ENCODE data around the gene EFCAB10.

EFCAB10 gene

GRCh38 chr7:105585850-105586500, 4.7 kb upstream of the EFCAB10 start:
- Mint-ChIP-seq H3K4me3 (no peak overlapping the region), H3K36me3 (peaks cover 4% of the 10 kb centered on the region), H3K9me3 (peaks cover 2% of the 10 kb centered on the region), H3K4me1 (peaks cover 18% of the 10 kb centered on the region), H3K27me3 (peaks cover 3% of the 10 kb centered on the region), H3K27ac (no peak overlapping the region)
- DNase-seq (ENCODE audit: low spot score in 2 of 2) (no peak), ATAC-seq (ENCODE audit: low read depth) (no peak)

- DNase-seq (ENCODE audit: low spot score in 2 of 2) = no peak
- Mint-ChIP-seq H3K9me3 (peaks cover 2% of the 10 kb centered on the region), H3K27me3 (peaks cover 3% of the 10 kb centered on the region), H3K27ac (no peak overlapping the region), H3K4me1 (peaks cover 15% of the 10 kb centered on the region), H3K4me3 (no peak overlapping the region), H3K36me3 (peaks cover 4% of the 10 kb centered on the region)
- no peak for ATAC-seq (ENCODE audit: low read depth)
Measured at GRCh38 chr7:105584165-105584564, 2.9 kb upstream of the EFCAB10 start.

GRCh38 chr7:105583061-105583460, 1.8 kb upstream of the EFCAB10 start:
- H3K4me1 Mint-ChIP-seq = peaks cover 11% of the 10 kb centered on the region
- peaks cover 3% of the 10 kb centered on the region for H3K27me3 Mint-ChIP-seq
- H3K36me3 Mint-ChIP-seq = peaks cover 4% of the 10 kb centered on the region
- DNase-seq (ENCODE audit: low spot score in 2 of 2) (no peak), ATAC-seq (ENCODE audit: low read depth) (no peak)
- no peak overlapping the region for H3K27ac Mint-ChIP-seq
- peaks cover 2% of the 10 kb centered on the region for H3K9me3 Mint-ChIP-seq
- H3K4me3 Mint-ChIP-seq = no peak overlapping the region

GRCh38 chr7:105580022-105580740, 1.1 kb downstream of the EFCAB10 start:
- no peak overlapping the region for H3K27ac Mint-ChIP-seq
- H3K36me3 Mint-ChIP-seq = peaks cover 4% of the 10 kb centered on the region
- H3K27me3 Mint-ChIP-seq = peaks cover 3% of the 10 kb centered on the region
- ATAC-seq (ENCODE audit: low read depth) = no peak
- DNase-seq (ENCODE audit: low spot score in 2 of 2) = no peak
- peaks cover 2% of the 10 kb centered on the region for H3K9me3 Mint-ChIP-seq
- H3K4me3 Mint-ChIP-seq = no peak overlapping the region
- peaks cover 6% of the 10 kb centered on the region for H3K4me1 Mint-ChIP-seq

GRCh38 chr7:105578496-105578895, 2.8 kb downstream of the EFCAB10 start:
- no peaks in the 10 kb centered on the region for H3K9me3 Mint-ChIP-seq
- H3K36me3 Mint-ChIP-seq = no peaks in the 10 kb centered on the region
- no peak for DNase-seq (ENCODE audit: low spot score in 2 of 2)
- H3K4me1 Mint-ChIP-seq = peaks cover 6% of the 10 kb centered on the region
- no peak for ATAC-seq (ENCODE audit: low read depth)
- H3K27me3 Mint-ChIP-seq = peaks cover 3% of the 10 kb centered on the region
- H3K27ac Mint-ChIP-seq = no peak overlapping the region
- no peak overlapping the region for H3K4me3 Mint-ChIP-seq

- DNase-seq (ENCODE audit: low spot score in 2 of 2) = no peak
- ATAC-seq (ENCODE audit: low read depth) = no peak
- Mint-ChIP-seq H3K4me3 (no peak overlapping the region), H3K27ac (no peak overlapping the region), H3K36me3 (no peaks in the 10 kb centered on the region), H3K4me1 (peaks cover 6% of the 10 kb centered on the region), H3K27me3 (no peaks in the 10 kb centered on the region), H3K9me3 (no peaks in the 10 kb centered on the region)
Measured at GRCh38 chr7:105577251-105577650, 4.0 kb downstream of the EFCAB10 start.

- no peak for DNase-seq (ENCODE audit: low spot score in 2 of 2)
- Mint-ChIP-seq H3K9me3 (no peaks in the 10 kb centered on the region), H3K27me3 (no peaks in the 10 kb centered on the region), H3K4me1 (no peaks in the 10 kb centered on the region), H3K4me3 (no peak overlapping the region), H3K36me3 (peaks cover 3% of the 10 kb centered on the region), H3K27ac (no peak overlapping the region)
- ATAC-seq (ENCODE audit: low read depth) = no peak
Measured at GRCh38 chr7:105571891-105572290, 9.4 kb downstream of the EFCAB10 start.

- H3K4me1 Mint-ChIP-seq = no peaks in the 10 kb centered on the region
- no peak for DNase-seq (ENCODE audit: low spot score in 2 of 2)
- H3K4me3 Mint-ChIP-seq = no peak overlapping the region
- H3K27ac Mint-ChIP-seq = no peak overlapping the region
- peaks cover 11% of the 10 kb centered on the region for H3K36me3 Mint-ChIP-seq
- no peaks in the 10 kb centered on the region for H3K27me3 Mint-ChIP-seq
- no peaks in the 10 kb centered on the region for H3K9me3 Mint-ChIP-seq
- ATAC-seq (ENCODE audit: low read depth) = no peak
Measured at GRCh38 chr7:105567821-105568220, 13.5 kb downstream of the EFCAB10 start.

GRCh38 chr7:105567024-105567423, 14.3 kb downstream of the EFCAB10 start:
- DNase-seq (ENCODE audit: low spot score in 2 of 2) (no peak), ATAC-seq (ENCODE audit: low read depth) (no peak)
- Mint-ChIP-seq H3K4me1 (no peaks in the 10 kb centered on the region), H3K27me3 (no peaks in the 10 kb centered on the region), H3K36me3 (peaks cover 11% of the 10 kb centered on the region), H3K4me3 (no peak overlapping the region), H3K27ac (no peak overlapping the region), H3K9me3 (no peaks in the 10 kb centered on the region)

- Mint-ChIP-seq H3K36me3 (peaks cover 13% of the 10 kb centered on the region), H3K4me3 (no peak overlapping the region)
- DNase-seq (ENCODE audit: low spot score in 2 of 2) = no peak
Measured at GRCh38 chr7:105565190-105565589, 16.1 kb downstream of the EFCAB10 start.

GRCh38 chr7:105559926-105560325, 21.4 kb downstream of the EFCAB10 start:
- Mint-ChIP-seq H3K27ac (no peak overlapping the region), H3K4me3 (no peak overlapping the region), H3K9me3 (no peaks in the 10 kb centered on the region), H3K4me1 (no peaks in the 10 kb centered on the region), H3K36me3 (peaks cover 12% of the 10 kb centered on the region), H3K27me3 (no peaks in the 10 kb centered on the region)
- ATAC-seq (ENCODE audit: low read depth) (no peak), DNase-seq (ENCODE audit: low spot score in 2 of 2) (no peak)

More at GRCh38 chr7:105565190-105565589, 16.1 kb downstream of the EFCAB10 start:
- H3K27ac Mint-ChIP-seq = no peak overlapping the region
- H3K9me3 Mint-ChIP-seq = no peaks in the 10 kb centered on the region
- no peaks in the 10 kb centered on the region for H3K27me3 Mint-ChIP-seq
- no peak for ATAC-seq (ENCODE audit: low read depth)
- H3K4me1 Mint-ChIP-seq = no peaks in the 10 kb centered on the region

GRCh38 chr7:105538339-105538738, 43.0 kb downstream of the EFCAB10 start:
- Mint-ChIP-seq H3K4me3 (no peak overlapping the region), H3K27ac (no peak overlapping the region), H3K27me3 (no peaks in the 10 kb centered on the region), H3K36me3 (peaks cover 19% of the 10 kb centered on the region), H3K4me1 (peaks cover 3% of the 10 kb centered on the region), H3K9me3 (no peaks in the 10 kb centered on the region)
- DNase-seq (ENCODE audit: low spot score in 2 of 2) (no peak), ATAC-seq (ENCODE audit: low read depth) (no peak)

GRCh38 chr7:105532709-105533460, 48.4 kb downstream of the EFCAB10 start:
- DNase-seq (ENCODE audit: low spot score in 2 of 2) (no peak), ATAC-seq (ENCODE audit: low read depth) (no peak)
- H3K36me3 Mint-ChIP-seq = peaks cover 2% of the 10 kb centered on the region
- peak overlapping the region; percentile 93 for H3K4me3 Mint-ChIP-seq
- H3K27ac Mint-ChIP-seq = peak overlapping the region; percentile 78
- H3K4me1 Mint-ChIP-seq = peaks cover 8% of the 10 kb centered on the region
- no peaks in the 10 kb centered on the region for H3K9me3 Mint-ChIP-seq
- H3K27me3 Mint-ChIP-seq = no peaks in the 10 kb centered on the region
